GM18505 (cell line): ENCODE measurements around the gene TMEM151B.
A peak's percentile ranks its signal among the peaks of the same experiment; 100 is the strongest.

Experiments used
- ATAC-seq: cut with Tn5 transposase; IDR thresholded peaks from one replicate; pipeline ENCODE4 v1.9.1; 2021; ENCODE audit not compliant: unreplicated experiment
- POLR2A ChIP-seq: IDR thresholded peaks from 4 replicates; pipeline ENCODE4 v1.6.1; 2011; ENCODE audit warnings: borderline replicate concordance; ENCODE audit not compliant: insufficient read depth, insufficient read length; ENCODE audit errors: extremely low read depth

Gene TMEM151B

GRCh38 chr6:44269921-44270525 lies at the start of gene TMEM151B:
TSS of gene TMEM151B (plus strand) at chr6:44270450. CDS start at chr6:44270743, 293 bp downstream.
- ATAC-seq = no peak
- TF ChIP-seq POLR2A = no peak

- ATAC-seq = no peak
- TF ChIP-seq POLR2A = no peak
These were observed 49.3 kb upstream of the TMEM151B start for GRCh38 chr6:44220913-44221290.

GRCh38 chr6:44221291-44221960 lies 48.8 kb upstream of the TMEM151B start:
- no peak for TF ChIP-seq POLR2A
- peak; percentile 33 for ATAC-seq

GRCh38 chr6:44221961-44222335 lies 48.3 kb upstream of the TMEM151B start:
- ATAC-seq = no peak
- TF ChIP-seq POLR2A = no peak

DNA sequence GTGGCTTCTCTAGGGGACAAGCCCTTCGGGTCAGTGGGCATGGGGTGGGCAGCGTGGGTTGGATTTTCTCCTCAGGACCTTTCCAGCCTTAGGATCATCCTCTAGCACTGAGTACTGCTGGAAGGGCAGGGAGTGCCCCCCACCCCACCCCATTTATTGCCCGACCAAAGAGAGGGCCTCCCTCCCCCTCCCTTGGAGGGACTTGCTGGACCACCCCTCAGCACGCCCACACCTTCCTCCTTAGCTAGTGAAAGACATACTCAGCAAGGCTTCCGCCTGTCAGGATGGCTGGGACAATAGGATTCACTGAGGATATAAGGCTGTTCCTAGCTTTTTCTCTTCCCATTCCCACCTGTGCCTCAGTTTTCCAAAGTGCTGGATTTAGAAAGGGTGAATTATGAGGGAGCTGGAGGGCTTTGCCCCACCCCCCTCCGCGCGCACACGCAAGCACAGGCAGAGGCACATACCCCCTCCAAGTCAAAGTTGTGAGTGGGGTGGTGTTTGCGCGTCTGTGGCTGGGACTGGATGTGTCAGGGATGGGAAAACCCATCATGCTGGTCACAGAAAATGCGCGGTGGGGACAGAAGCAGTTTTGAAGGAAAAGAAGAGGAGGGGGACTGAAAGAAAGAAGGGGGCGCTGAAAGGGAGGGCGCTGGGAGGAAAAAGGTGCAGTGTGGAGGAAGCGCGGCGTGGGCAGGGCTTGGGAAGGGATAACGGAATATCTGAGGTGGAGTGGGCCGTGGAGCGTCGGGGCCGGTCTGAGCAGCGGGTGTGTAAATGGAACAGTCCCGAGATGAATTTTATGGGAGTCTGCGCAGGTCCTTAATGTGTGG lies 47.5 kb upstream of the TMEM151B start:
- no peak for TF ChIP-seq POLR2A
- ATAC-seq = peak; percentile 2

GRCh38 chr6:44223319-44224028 lies 46.8 kb upstream of the TMEM151B start, which contains the start of gene SLC29A1:
TSS of gene SLC29A1 (plus strand) at chr6:44223595. CDS start at chr6:44227314, 3,719 bp downstream.
- peak; percentile 43 for ATAC-seq
- peak; percentile 68 for TF ChIP-seq POLR2A

GRCh38 chr6:44224029-44224964 lies 46.0 kb upstream of the TMEM151B start:
- ATAC-seq = peak; percentile 13
- TF ChIP-seq POLR2A = no peak

- TF ChIP-seq POLR2A = no peak
- ATAC-seq = no peak
These were observed 45.3 kb upstream of the TMEM151B start for GRCh38 chr6:44224965-44225305.

GRCh38 chr6:44225579-44226325 lies 44.5 kb upstream of the TMEM151B start:
- no peak for TF ChIP-seq POLR2A
- ATAC-seq = no peak

DNA sequence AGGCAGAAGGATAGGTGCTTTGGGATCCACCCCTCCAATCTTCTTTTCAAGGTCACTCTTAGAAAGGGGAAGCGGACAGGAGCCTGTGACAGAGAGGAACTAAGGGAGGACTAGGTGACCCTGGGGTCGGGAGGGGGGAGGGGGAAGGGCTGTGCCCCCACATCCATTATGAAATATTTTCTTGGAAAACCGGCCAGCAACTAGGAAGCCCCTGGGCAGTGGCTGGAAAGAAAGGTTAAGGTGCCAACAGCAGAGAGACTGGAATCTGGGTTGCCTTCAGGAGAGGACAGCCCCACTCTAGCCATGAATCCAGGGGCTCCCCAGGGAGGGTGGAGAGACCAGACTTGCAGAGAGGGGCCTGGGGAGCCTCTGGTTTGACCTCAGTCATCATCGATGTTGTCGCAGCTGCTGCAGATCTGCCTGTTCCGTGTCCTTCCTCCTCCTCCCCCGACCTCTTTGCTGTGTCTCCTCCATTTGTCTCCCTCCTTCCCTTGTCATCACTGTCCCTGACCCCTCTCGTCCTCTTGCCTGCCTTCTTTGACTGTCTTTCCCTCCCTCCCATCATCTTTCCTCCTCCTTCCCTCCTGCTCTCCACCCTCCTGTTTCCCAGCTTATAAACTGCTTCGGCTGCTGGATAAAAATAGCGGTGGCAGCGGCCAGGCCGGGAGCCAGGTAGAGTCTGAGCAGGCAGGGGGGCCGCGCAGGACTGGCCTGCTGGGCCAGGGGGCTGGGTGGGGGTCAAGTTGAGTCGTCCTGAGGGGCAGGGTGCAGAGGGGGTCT lies 43.7 kb upstream of the TMEM151B start:
- no peak for ATAC-seq

More for the DNA sequence above, 43.7 kb upstream of the TMEM151B start:
- TF ChIP-seq POLR2A = no peak
